ENCODE data around the gene OTOA. TPM values are rescaled to one million over a fixed set of nuclear protein-coding genes. Genes with fewer than 3 reads are reported as not detected.
"Not testable (repeated sequence)": the region's sequence is repeated elsewhere in the genome, so short reads cannot be mapped to it uniquely, and the experiment has no call there.

Gene OTOA
- total RNA-seq (2014; rRNA removed; shearing (Covaris generic); ENCODE audit: low replicate concordance), result not detected in 2 replicates

DNA sequence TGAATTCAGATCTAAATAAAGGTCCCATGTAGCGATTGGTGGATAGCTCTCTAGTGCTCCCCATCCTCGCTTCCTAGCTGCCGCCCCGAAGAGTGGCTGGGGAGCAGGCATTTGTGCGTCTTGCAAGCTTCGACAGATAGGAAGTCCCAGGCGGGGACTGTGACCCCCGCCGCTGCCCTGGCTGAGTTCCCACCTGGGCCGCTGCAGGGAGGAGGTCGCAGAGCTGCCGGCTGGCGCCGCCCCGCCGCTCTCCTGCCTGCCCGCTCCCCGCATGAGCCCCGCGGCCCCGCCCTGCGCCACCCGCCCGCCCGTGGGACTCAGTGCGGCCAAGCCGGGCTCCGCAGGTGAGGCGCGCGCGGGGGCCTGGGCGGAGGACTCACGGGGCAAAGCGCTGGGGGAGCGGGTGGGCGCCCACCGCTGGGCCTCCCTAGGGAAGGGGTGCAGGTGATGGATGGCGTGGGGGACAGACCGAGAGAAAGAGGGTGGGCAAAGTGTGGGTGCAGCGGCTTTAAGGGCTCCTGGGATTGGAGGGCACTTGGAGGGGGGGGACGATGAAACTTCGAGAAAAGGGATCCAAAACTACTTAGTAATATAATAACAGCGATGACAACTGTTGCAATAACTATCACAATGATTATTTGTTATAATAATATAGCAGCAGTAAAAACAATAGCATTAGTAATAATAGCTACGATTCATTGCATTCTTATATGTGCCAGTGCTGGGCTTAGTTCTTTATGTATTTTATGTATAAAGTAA is at the start of gene OTOA:
TSS of gene OTOA (plus strand) at position 80 of the 759 bp plus-strand sequence. CDS start 14,547 bp downstream, outside the sequence.
- H3K27me3 ChIP-seq, result no peaks in the 10 kb centered on the region; the same call in 1 of the 2 replicates
- H3K36me3 ChIP-seq, result no peaks in the 10 kb centered on the region
- no peaks in the 10 kb centered on the region for H3K9me3 ChIP-seq
- H3K4me3 ChIP-seq, result no peak within 1 kb of the TSS
- DNase-seq, result no peak

DNA sequence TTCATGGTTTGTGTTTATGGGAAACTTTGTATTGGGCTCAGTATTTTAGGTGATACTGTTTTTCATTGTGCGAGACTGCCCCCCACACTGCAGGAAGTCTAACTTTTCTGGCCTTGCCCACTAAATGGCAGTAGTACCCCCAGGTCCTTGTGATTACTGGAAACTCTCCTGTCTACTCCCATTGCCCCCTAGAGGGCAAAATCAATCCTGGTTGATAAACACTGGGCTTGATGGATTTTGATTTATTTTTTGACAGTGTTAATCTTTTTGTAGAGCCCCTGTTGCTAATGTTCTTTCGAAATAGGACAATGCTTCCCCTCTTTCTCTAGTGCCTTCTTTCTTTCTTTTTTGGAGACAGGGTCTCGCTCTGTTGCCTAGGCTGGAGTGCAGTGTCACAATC is 48.9 kb upstream of the OTOA start:
- Histone ChIP-seq H3K36me3 (peaks cover 24% of the 10 kb centered on the region), H3K27me3 (no peaks in the 10 kb centered on the region), H3K4me3 (no peak overlapping the region), H3K9me3 (no peaks in the 10 kb centered on the region)
- DNase-seq, result no peak

DNA sequence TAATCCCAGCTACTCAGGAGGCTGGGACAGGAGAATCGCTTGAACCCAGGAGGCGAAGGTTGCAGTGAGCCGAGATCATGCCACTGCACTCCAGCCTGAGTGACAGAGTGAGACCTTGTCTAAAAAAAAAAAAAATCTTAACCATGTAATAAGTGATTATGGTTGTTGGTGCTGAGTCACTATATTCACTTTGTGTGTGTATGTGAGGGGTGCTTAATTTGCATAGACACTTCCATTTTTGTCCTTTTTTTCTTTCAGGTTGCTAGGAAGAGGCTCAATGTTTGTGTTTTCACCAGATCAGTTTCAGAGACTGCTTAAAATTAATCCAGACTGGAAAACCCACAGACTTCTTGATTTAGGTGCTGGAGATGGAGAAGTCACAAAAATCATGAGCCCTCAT is 46.2 kb upstream of the OTOA start:
- Histone ChIP-seq H3K4me3 (no peak overlapping the region), H3K9me3 (no peaks in the 10 kb centered on the region), H3K27me3 (no peaks in the 10 kb centered on the region), H3K36me3 (peaks cover 30% of the 10 kb centered on the region)
- no peak for DNase-seq

DNA sequence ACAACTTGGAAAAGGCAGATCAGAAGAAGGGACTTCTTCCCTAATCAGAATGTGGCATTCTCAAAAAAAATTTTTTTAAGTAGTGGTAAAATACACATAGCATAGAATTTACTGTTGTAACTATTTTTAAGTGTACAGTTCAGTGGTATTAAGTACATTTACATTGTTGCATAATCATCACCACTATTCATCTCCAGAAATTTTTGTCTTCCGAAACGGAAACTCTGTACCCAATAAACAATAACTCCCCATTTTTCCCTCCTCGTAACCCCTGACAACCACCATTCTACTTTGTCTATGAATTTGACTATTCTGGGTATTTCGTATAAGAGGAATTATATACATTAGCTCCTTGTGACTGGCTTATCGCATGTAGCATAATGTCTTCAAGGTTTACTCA is 45.5 kb upstream of the OTOA start:
- no peaks in the 10 kb centered on the region for H3K9me3 ChIP-seq
- H3K36me3 ChIP-seq, result peaks cover 31% of the 10 kb centered on the region
- no peak for DNase-seq
- no peak overlapping the region for H3K4me3 ChIP-seq
- H3K27me3 ChIP-seq, result no peaks in the 10 kb centered on the region

DNA sequence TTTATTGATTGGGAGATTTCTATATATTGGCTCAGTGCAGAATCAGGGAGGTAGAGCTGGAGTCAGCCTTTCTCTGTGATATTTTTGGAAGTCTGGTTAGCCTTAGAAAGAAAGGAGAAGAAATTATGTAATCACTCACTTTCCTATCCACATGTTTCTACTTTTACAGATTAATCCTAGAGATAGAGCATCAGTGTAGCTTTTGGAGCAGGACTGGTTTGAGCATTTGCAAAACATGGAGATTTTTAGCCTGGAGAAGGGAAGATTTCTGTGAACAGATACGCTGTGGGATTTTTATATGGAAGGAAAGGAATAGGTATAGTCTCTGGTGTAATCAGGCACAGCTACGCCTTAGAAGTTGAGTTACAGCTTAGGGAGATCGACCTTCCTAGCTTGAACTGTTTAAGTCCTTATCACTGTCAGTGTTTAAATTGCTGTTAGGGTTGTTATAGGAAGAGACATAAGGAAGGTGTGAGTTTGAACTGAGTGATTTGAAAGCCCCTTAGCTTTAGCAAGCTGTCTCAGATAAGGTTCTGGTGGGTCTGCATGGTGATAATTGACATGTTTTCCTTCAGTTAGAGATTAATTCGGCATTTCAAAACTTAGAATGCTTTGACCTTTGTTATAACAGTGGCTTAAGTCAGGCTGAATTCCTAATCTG is 43.9 kb upstream of the OTOA start:
- no peak overlapping the region for H3K4me3 ChIP-seq
- H3K27me3 ChIP-seq, result no peaks in the 10 kb centered on the region
- DNase-seq, result no peak
- peaks cover 35% of the 10 kb centered on the region for H3K36me3 ChIP-seq
- H3K9me3 ChIP-seq, result no peaks in the 10 kb centered on the region

DNA sequence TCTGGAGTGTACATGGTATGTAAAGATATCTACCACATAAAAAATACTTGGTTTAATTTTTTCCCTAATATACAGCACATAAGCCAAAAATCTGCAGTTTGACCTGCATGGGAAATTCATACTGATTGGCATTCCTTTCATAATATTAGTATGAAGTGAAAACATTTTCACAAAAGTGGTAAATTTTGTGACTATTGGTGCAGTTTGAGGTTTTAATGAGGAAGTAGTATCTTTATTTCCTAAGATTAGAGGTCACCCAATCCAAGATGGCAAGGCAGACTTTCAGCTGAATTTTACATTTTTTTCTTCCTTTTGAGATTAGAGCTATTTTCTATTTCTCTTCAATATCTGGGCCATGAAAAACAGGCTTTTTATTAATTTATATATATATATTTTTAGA is 43.2 kb upstream of the OTOA start:
- no peaks in the 10 kb centered on the region for H3K9me3 ChIP-seq
- no peak for DNase-seq
- peaks cover 38% of the 10 kb centered on the region for H3K36me3 ChIP-seq
- H3K27me3 ChIP-seq, result no peaks in the 10 kb centered on the region
- no peak overlapping the region for H3K4me3 ChIP-seq

DNA sequence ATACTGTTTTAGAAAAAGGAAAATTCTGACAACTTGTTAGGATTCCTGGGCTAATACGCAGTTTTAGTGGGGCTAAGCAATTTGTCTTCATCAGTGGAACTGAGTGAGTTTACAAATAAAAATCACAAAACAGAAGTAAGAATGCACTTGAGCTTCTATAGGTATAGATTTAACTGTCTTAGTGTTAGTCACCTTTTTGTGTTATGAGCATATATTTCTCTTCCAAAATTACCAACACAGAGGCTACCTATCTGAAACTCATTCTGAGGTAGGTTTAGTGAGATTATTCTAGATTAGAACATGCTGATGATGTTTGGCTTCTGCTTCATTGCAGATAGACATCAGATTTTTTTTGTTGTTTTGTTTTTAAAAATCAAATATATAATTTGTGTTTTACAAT is 41.2 kb upstream of the OTOA start:
- DNase-seq, result no peak
- no peaks in the 10 kb centered on the region for H3K27me3 ChIP-seq

DNA sequence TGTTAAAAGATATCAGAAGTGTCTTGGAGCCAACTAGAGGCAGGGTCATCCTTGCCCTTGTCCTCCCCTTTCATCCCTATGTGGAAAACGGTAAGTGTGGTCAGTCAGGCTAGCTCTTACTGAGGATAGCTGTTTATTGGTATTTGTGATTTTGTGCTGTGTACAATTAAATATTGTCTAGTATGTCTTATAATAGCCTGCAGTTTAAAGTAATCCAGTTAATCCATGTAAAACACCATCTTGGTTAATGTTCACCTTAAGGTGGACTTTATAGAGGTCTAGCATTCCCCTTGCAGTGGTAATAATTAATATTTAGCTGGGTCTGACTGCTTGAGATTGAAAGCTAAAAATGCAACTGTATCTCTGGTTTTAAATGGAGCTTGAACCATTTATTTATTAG is 38.7 kb upstream of the OTOA start:
- DNase-seq, result no peak
- no peaks in the 10 kb centered on the region for H3K27me3 ChIP-seq
- H3K36me3 ChIP-seq, result peaks cover 53% of the 10 kb centered on the region
- peaks cover 4% of the 10 kb centered on the region for H3K9me3 ChIP-seq
- no peak overlapping the region for H3K4me3 ChIP-seq

More for the DNA sequence above, 41.2 kb upstream of the OTOA start:
- H3K36me3 ChIP-seq, result peaks cover 39% of the 10 kb centered on the region
- H3K9me3 ChIP-seq, result no peaks in the 10 kb centered on the region
- no peak overlapping the region for H3K4me3 ChIP-seq

DNA sequence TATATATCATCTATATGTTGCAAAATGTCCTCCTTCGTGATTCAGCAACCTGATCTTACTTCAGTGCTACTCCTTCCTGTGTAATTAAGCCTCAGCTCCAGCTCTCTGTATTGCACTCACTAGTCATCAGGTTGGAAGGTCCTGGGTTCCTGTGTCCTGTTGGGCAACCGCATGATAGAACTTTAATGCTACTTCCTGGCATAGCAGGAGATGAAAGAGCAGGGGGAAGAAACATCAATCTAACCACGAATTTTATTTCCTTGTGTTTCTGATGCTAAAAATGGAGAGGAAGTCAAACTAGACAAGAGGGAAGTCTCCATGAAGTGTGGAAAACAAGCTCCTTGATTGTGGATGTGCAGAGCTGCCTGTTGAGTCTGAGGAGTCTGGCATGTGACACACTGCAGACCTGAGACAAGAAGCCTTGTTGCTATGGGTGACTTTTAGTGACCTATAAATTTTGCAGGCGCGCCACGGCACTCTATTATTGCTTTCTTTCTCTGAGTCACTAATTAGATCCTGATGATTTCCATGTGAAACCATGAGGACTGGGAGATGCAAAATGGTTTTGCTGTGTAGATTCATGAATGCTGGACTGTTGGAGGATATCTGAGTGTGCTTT is 37.0 kb upstream of the OTOA start:
- Histone ChIP-seq H3K27me3 (no peaks in the 10 kb centered on the region), H3K9me3 (peaks cover 4% of the 10 kb centered on the region), H3K4me3 (no peak overlapping the region), H3K36me3 (peaks cover 59% of the 10 kb centered on the region)
- peak; percentile 56 for DNase-seq

DNA sequence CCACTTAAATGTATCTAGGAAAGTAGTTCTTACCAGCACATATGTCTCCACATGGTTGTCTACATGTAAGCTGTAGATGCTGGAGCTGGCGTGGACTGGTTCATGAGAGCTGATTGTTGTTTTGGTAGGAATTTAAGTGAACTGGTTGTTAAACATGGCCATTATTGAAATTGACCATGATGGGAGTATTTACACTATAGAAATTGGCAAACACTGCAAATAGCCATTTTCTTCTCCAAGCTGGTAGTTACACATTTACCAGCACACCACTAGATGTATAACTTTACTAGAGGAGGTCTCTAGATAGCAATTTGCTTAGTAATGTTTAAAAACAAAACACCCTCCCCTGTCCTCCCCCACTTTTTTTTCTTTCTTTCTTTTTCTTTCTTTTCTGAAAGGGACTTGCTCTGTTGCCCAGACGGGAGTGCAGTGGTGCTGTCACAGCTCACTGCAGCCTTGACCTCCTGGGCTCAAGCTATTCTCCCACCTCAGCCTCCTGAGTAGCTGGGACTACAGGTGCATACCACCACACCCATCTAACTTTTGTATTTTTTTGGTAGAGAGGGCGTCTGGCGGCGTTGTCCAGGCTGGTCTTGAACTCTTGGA is 35.5 kb upstream of the OTOA start:
- DNase-seq, result no peak
- H3K27me3 ChIP-seq, result no peaks in the 10 kb centered on the region
- no peak overlapping the region for H3K4me3 ChIP-seq
- H3K36me3 ChIP-seq, result peaks cover 51% of the 10 kb centered on the region
- peaks cover 4% of the 10 kb centered on the region for H3K9me3 ChIP-seq

DNA sequence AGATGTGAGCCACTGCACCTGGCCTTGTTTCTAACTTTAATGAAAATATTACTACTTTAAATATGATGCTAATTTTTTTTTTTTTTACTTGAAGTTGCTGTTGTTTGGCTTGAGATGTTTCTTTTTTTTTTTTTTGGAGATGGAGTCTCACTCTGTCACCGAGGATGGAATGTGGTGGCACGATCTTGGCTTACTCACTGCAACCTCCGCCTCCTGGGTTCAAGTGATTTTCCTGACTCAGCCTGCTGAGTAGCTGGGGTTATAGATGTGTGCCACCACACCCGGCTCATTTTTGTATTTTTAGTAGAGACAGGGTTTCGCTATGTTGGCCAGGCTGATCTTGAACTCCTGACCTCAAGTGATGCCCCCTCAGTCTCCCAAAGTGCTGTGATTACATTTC is 35.0 kb upstream of the OTOA start:
- H3K9me3 ChIP-seq, result peaks cover 4% of the 10 kb centered on the region
- H3K27me3 ChIP-seq, result no peaks in the 10 kb centered on the region
- peak; percentile 19 for DNase-seq
- H3K4me3 ChIP-seq, result no peak overlapping the region
- H3K36me3 ChIP-seq, result peaks cover 49% of the 10 kb centered on the region

DNA sequence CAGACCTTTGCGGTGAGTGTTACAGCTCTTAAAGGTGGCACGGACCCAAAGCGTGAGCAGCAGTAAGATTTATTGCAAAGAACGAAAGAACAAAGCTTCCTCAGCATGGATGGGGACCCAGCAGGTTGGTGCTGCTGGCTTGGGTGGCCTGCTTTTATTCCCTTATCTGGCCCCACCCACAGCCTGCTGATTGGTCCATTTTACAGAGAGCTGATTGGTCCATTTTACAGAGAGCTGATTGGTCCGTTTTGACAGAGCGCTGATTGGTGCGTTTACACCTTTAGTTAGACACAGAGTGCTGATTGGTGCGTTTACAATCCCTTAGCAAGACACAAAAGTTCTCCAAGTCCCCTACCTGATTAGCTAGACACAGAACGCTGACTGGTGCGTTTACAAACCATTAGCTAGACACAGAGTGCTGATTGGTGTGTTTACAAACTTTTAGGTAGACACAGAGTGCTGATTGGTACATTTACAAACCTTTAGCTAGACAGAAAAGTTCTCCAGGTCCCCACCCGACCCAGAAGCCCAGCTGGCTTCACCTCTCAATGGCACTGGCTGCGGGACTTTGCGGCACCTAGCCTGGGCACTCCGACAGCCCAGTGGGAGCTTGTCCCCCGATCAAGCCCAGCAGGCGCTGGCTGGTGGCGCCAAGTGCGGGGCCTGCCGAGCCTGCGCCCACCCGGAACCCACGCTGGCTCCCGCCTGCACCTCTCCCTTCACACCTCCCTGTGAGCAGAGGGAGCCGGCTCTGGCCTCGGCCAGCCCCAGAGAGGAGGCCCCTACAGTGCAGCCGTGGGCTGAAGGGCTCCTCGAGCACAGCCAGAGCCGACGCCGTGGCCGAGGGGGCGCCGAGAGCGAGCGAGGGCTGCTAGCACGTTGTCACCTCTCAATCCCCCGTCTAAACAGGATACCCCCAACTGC is 33.9 kb upstream of the OTOA start:
- H3K27me3 ChIP-seq, DNase-seq, H3K9me3 ChIP-seq: not testable (repeated sequence)

DNA sequence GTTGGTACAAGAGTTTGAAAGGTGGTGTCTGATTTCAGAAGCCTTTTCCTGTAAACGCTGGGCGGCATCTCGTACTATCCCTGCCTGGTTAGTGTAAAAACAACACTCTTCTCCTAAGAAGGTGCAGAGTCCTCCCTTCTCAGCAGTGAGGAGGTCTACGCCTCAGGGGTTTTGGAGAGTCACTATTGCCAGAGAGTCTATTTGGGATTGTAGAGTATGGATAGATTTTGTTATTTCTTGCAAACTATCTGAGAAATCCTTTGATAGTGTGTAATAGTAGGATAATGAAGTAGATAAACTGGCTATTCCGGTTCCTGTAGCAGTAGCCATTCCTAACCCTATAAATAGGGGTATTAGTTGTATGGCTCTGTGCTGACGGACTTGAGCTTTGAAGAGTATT is 32.9 kb upstream of the OTOA start:
- DNase-seq, H3K4me3 ChIP-seq, H3K27me3 ChIP-seq, H3K9me3 ChIP-seq: not testable (repeated sequence)
- peaks cover 53% of the 10 kb centered on the region for H3K36me3 ChIP-seq

More for the DNA sequence above, 33.9 kb upstream of the OTOA start:
- H3K4me3 ChIP-seq, result not testable (repeated sequence)
- peaks cover 53% of the 10 kb centered on the region for H3K36me3 ChIP-seq

DNA sequence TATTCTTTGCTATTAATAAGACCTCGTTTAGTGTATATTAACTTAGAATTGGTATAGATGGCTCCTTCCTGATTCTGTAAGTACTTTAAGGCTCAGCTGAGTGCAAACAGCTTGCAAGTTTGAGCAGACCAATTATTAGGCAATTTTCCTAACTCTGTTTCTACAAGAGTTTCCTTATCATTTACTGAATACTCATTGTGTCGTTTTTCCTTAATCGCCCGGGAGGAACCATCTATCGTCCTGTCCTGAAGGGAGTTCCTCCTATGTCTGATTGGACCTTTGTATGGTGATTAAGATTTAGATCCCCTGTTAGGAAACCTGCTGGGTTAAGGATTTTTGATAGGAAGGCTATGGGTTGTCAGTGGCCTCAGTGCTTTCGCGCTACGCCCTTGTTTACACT is 32.4 kb upstream of the OTOA start:
- not testable (repeated sequence) for H3K4me3 ChIP-seq, H3K27me3 ChIP-seq, DNase-seq, H3K9me3 ChIP-seq
- peaks cover 49% of the 10 kb centered on the region for H3K36me3 ChIP-seq

DNA sequence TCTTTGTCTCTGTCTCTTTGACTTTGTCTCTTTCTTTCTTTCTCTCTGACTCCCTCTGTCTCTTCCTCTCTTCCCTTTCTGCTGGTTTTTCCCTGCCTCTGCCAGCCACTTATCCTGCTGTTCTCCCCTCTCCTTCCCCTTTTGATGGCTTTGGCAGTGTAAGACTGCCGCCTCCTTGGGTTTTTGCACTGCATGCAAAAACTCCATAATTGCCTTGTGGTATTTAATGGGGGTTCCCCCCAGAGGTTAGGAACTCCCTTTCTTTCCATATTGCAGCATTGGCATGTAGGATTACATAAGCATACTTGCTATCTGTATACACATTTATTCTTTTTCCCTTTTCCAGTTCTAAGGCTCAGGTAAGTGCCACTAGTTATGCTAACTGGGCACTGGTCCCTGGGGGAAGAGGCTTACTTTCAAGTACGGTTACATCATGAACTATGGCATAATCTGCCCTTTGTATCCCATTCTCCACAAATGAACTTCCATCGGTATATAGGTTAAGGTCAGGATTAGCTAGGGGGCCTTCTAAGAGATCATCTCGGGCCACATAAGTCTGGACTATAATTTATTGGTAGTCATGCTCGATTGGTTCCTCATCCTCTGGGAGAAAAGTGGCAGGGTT is 31.7 kb upstream of the OTOA start:
- DNase-seq, H3K9me3 ChIP-seq, H3K4me3 ChIP-seq, H3K27me3 ChIP-seq: not testable (repeated sequence)
- H3K36me3 ChIP-seq, result peaks cover 54% of the 10 kb centered on the region

DNA sequence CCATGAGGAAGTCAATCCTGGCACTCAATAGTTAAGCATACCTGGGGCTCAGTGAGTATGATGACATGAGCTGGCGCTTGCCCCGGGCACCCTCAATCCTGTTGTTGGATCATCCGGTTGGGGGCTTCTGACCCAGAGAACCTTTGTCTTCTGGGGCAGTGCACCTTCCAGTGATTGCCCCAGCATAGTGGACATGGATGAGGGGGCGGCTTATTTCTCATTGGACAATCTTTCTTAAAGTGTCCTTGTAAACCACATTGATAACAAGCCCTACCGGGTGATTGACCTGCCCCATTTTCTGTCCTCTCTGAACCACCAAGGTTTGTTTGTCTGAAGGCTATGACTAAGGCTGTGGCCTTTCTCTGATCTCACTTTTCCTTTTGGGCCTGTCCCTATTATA is 29.6 kb upstream of the OTOA start:
- peaks cover 38% of the 10 kb centered on the region for H3K36me3 ChIP-seq
- no peaks in the 10 kb centered on the region for H3K27me3 ChIP-seq
- no peak for DNase-seq
- H3K9me3 ChIP-seq, result peaks cover 4% of the 10 kb centered on the region
- no peak overlapping the region for H3K4me3 ChIP-seq

Data from MG63 (cell line).